ENCODE data around the gene KLC4. TPM values are rescaled to one million over a fixed set of nuclear protein-coding genes. Genes with fewer than 3 reads are reported as not detected.
A peak's percentile ranks its signal among the peaks of the same experiment; 100 is the strongest.

Gene KLC4
- total RNA-seq, 1 donor from 2014 or later: 13.7 TPM

DNA sequence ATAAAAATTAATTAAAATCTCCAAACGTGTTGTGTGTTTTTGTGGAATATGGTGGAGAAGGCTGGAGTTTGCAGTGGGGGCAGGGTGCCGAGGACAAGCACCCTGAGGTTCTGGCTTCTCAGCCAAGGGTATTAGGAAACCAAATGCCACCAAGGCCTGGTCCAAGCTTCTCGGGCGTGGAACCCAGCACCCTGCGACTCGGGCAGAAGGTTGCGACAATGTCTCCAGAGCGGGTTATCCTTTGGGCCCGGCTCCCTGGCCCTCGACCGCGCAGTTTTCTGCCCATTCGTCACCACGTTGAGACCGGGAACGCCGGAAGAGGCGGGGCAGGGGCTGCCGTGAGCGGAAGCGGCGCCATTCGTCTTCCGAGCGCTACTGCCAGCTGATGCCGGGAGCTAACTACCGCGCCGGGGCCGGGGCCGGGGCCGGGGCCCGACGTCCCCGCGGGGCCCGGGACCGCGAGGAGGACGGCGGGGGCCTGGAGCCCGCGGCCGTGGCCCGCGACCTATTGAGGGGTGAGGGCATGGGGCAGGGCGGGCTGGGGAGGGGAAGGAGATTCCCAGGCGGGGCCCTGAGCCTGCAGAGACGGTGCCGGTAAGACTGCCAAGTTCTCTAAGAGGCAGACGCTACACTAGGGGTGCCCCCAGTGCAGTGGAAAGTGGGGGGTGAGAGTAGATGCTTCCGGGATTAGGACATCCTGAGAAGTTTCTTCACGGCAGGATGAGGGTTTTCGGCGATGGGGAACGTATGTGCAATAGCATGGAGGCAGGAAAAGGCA, 38.0 kb upstream of the KLC4 start, which contains the start of gene RRP36:
Gene RRP36 (plus strand): TSS at position 354 of the 778 bp plus-strand sequence. CDS start 32 bp downstream, at position 386.
- no peaks in the 10 kb centered on the region for H3K27me3 Mint-ChIP-seq (ENCODE audit: insufficient read depth)
- no peaks in the 10 kb centered on the region for H3K9me3 Mint-ChIP-seq
- intact Hi-C loops (cut with micrococcal nuclease): loop anchor here (1.0 to 2.0 kb wide), 2 partner anchors 8 to 121 kb away; partner anchors contain the start of gene MEA1
- peaks cover 37% of the 10 kb centered on the region for H3K36me3 Mint-ChIP-seq (ENCODE audit: low read depth)
- peak within 1 kb of the TSS; percentile 98 for H3K4me3 Mint-ChIP-seq
- peak; percentile 64 for DNase-seq (ENCODE audit: low spot score)
- peaks cover 34% of the 10 kb centered on the region for H3K4me1 Mint-ChIP-seq (ENCODE audit: low read depth)
- H3K27ac Mint-ChIP-seq: peak within 1 kb of the TSS; percentile 87

DNA sequence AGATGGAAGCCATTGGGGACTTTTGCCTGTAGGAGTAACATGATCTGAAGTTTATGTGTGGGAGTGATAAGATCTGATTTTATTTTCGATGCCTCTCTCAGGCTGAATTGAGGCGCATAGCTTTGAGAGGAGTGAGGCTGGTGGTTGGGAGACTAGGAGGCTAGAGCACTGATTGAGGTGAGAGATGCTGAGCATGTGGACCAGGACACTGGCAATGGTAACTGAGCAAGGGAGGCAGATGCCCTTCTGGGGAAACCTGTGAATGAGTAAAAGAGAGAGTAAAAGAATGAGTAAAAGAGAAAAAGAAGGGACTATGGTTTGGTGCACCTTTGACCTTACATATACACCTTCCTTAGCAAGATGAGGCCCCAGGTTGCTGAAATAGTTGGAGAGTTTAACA, 35.0 kb upstream of the KLC4 start:
- Mint-ChIP-seq H3K27me3 (ENCODE audit: insufficient read depth) (no peaks in the 10 kb centered on the region), H3K36me3 (ENCODE audit: low read depth) (peaks cover 36% of the 10 kb centered on the region), H3K4me1 (ENCODE audit: low read depth) (peaks cover 20% of the 10 kb centered on the region), H3K9me3 (no peaks in the 10 kb centered on the region), H3K27ac (peak overlapping the region; percentile 53), H3K4me3 (peak overlapping the region; percentile 61)
- intact Hi-C loops (cut with micrococcal nuclease): no loop called here
- DNase-seq (ENCODE audit: low spot score): no peak

DNA sequence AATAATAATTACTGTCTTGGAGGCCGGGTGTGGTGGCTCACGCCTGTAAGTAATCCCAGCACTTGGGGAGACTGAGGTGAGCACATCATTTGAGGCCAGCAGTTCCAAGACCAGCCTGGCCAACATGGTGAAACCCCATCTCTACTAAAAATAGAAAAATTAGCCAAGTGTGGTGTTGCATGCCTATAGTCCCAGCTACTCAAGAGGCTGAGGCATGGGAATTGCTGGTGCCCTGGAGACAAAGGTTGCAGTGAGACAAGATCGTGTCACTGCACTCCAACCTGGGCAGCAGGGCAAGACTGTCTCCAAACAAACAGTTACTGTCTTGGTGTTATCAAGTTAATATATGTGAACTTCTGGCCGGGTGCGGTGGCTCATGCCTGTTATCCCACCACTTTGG, 33.1 kb upstream of the KLC4 start:
- no peak overlapping the region for H3K4me3 Mint-ChIP-seq
- no peak for DNase-seq (ENCODE audit: low spot score)
- no peaks in the 10 kb centered on the region for H3K9me3 Mint-ChIP-seq
- no peaks in the 10 kb centered on the region for H3K27me3 Mint-ChIP-seq (ENCODE audit: insufficient read depth)
- peaks cover 34% of the 10 kb centered on the region for H3K36me3 Mint-ChIP-seq (ENCODE audit: low read depth)
- intact Hi-C loops (cut with micrococcal nuclease): no loop called here
- no peak overlapping the region for H3K27ac Mint-ChIP-seq
- peaks cover 13% of the 10 kb centered on the region for H3K4me1 Mint-ChIP-seq (ENCODE audit: low read depth)

DNA sequence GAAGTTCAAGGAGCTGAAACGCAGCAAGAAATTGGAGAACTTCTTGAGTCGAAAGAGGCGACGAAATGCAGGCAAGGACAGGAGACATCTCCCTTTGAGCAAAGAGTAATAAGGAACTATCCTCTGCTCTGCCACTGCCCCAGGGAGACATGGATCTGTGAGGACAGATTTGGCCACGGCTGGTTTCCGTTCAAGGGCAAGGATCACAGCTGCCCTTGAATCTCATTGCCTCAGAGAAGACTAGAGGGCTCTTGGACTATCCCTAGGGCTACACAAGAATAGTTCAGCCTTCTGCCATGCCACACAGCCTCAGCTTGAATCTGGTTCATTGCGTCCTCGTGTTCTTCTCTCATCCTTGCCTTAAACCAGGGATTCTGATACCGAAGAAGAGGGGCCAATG, 30.3 kb upstream of the KLC4 start:
- Mint-ChIP-seq H3K4me1 (ENCODE audit: low read depth) (peaks cover 15% of the 10 kb centered on the region), H3K27me3 (ENCODE audit: insufficient read depth) (no peaks in the 10 kb centered on the region), H3K9me3 (no peaks in the 10 kb centered on the region), H3K27ac (no peak overlapping the region), H3K36me3 (ENCODE audit: low read depth) (peaks cover 44% of the 10 kb centered on the region), H3K4me3 (no peak overlapping the region)
- intact Hi-C loops (cut with micrococcal nuclease): no loop called here
- no peak for DNase-seq (ENCODE audit: low spot score)

DNA sequence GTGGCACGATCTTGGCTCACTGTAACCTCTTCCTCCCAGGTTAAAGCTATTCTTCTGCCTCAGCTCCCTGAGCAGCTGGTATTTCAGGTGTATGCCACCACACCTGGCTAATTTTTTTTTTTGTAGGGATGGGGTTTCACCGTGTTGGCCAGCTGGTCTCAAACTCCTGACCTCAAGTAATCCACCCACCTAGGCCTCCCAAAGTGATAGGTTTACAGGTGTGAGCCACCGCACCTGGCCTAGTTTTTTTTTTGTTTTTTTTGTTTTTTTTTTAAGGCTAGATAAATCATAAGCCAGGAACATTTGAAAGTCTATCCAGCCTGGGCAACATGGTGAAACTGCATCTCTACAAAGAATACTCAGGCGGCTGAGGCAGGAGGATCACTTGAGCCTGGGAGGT, 27.1 kb upstream of the KLC4 start:
- intact Hi-C loops (cut with micrococcal nuclease): no loop called here
- no peaks in the 10 kb centered on the region for H3K9me3 Mint-ChIP-seq
- H3K27ac Mint-ChIP-seq: no peak overlapping the region
- H3K27me3 Mint-ChIP-seq (ENCODE audit: insufficient read depth): no peaks in the 10 kb centered on the region
- H3K4me1 Mint-ChIP-seq (ENCODE audit: low read depth): peaks cover 6% of the 10 kb centered on the region
- DNase-seq (ENCODE audit: low spot score): no peak
- no peak overlapping the region for H3K4me3 Mint-ChIP-seq
- peaks cover 32% of the 10 kb centered on the region for H3K36me3 Mint-ChIP-seq (ENCODE audit: low read depth)

DNA sequence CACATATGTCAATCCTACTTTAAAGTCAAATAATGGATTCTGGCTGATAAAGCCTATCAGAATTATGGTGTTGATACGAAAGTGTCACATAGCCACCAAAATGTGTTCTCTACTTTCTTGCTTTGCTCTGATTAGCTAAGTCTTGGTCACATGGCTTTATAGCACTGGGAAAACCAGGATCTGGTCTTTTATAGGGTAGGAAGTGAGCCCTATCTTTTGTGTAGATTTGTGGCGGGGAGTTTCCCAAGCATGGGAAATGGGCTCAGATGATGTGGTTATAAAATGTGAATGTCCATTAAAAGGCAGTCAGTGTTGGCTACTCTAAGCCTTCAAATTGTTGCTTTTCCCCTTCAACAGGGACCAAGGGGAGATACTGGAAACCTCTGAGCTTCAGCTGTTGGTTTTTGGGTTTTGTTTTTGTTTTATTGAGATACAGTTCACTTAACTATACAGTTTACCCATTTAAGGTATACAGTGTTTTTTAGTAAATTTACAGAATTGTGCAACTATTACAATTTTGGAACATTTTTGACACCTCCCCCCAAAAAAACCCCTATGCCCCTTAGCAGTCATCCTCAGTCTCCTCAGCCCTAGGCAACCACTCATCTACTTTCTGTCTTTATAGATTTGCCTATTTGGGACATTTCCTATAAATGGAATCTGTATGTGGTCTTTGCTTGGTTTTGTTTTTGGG, 25.8 kb upstream of the KLC4 start:
- no peaks in the 10 kb centered on the region for H3K9me3 Mint-ChIP-seq
- no peaks in the 10 kb centered on the region for H3K27me3 Mint-ChIP-seq (ENCODE audit: insufficient read depth)
- DNase-seq (ENCODE audit: low spot score): no peak
- intact Hi-C loops (cut with micrococcal nuclease): no loop called here
- peaks cover 33% of the 10 kb centered on the region for H3K36me3 Mint-ChIP-seq (ENCODE audit: low read depth)
- peak overlapping the region; percentile 46 for H3K27ac Mint-ChIP-seq
- no peak overlapping the region for H3K4me3 Mint-ChIP-seq
- peaks cover 6% of the 10 kb centered on the region for H3K4me1 Mint-ChIP-seq (ENCODE audit: low read depth)

DNA sequence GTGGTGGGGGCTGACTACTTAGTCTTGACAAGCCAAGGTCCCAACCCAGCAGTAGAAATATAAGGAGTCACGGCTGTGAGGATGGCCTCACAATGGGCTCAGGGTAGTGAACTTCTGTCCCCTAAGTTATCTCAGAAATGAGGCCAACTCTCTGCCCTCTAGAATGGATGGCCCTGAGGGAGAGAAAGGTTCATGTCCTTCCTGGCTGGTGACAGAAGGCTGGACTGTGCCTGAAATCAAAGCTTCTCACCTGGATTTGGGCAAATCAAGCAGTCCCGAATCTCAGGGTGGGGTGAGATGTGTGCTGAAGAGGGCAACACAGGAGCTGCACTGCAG, 25.3 kb upstream of the KLC4 start:
- intact Hi-C loops (cut with micrococcal nuclease): no loop called here
- no peak overlapping the region for H3K27ac Mint-ChIP-seq
- peaks cover 35% of the 10 kb centered on the region for H3K36me3 Mint-ChIP-seq (ENCODE audit: low read depth)

DNA sequence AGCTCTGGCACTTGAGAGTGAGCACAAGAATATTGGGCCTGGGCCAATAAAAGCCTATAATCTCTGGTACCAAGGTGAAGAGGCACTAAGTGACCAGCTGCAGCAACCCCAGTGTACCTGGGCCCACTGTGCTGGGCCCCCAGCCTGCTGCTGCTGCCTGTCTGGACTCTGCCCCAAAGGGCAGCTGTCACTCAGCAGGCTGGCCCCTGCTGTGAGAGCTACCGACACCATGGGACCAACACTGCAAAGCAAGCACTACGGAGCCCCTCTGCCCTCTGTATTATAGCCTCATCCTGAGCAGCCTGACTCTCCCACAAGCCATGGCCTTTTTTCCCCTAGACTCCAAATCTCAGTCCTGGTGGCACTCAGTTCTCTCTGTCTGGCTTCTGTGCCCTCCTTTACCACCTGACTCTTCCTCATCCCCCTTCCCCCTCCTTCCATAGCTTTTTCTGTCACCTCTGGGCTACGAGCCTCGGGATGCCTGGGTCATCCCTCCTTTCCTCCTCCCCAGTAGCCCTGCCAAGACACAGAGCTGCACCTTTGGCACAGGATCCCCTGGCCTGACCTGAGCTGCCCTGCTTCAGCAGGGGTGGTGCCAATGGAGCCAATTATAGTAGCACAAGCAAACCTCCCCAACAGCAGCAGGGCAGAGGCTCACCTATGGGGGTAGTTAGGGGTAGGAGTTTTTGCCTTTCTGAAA, 23.8 kb upstream of the KLC4 start:
- no peak overlapping the region for H3K27ac Mint-ChIP-seq
- no peak for DNase-seq (ENCODE audit: low spot score)
- peaks cover 6% of the 10 kb centered on the region for H3K4me1 Mint-ChIP-seq (ENCODE audit: low read depth)
- H3K36me3 Mint-ChIP-seq (ENCODE audit: low read depth): peaks cover 34% of the 10 kb centered on the region
- intact Hi-C loops (cut with micrococcal nuclease): no loop called here
- H3K4me3 Mint-ChIP-seq: no peak overlapping the region
- no peaks in the 10 kb centered on the region for H3K27me3 Mint-ChIP-seq (ENCODE audit: insufficient read depth)
- no peaks in the 10 kb centered on the region for H3K9me3 Mint-ChIP-seq

More for the DNA sequence above, 25.3 kb upstream of the KLC4 start:
- H3K9me3 Mint-ChIP-seq: no peaks in the 10 kb centered on the region
- no peak for DNase-seq (ENCODE audit: low spot score)
- peaks cover 6% of the 10 kb centered on the region for H3K4me1 Mint-ChIP-seq (ENCODE audit: low read depth)
- no peak overlapping the region for H3K4me3 Mint-ChIP-seq
- H3K27me3 Mint-ChIP-seq (ENCODE audit: insufficient read depth): no peaks in the 10 kb centered on the region

DNA sequence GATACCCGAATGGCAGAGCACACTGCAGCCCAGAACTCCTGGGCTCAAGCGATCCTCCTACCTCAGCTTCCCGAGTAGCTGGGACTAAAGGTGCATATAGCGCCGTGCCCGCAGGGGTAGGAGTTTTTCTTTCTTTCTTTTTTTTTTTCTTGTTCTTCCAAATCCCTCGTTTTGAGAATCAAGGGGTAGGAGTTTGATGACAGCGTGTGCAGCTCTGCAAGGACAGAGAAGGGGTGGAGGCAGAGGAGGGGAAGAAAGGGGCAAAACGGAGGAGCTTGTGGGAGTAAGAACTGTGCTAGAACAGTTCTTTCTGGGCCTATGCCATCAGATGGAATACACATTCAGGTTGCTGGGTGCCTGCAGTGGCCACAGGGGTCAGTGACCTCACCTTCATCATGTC, 22.7 kb upstream of the KLC4 start:
- Mint-ChIP-seq H3K9me3 (no peaks in the 10 kb centered on the region), H3K4me3 (no peak overlapping the region), H3K27me3 (ENCODE audit: insufficient read depth) (no peaks in the 10 kb centered on the region), H3K27ac (no peak overlapping the region), H3K4me1 (ENCODE audit: low read depth) (peaks cover 6% of the 10 kb centered on the region), H3K36me3 (ENCODE audit: low read depth) (peaks cover 32% of the 10 kb centered on the region)
- DNase-seq (ENCODE audit: low spot score): no peak
- intact Hi-C loops (cut with micrococcal nuclease): no loop called here

DNA sequence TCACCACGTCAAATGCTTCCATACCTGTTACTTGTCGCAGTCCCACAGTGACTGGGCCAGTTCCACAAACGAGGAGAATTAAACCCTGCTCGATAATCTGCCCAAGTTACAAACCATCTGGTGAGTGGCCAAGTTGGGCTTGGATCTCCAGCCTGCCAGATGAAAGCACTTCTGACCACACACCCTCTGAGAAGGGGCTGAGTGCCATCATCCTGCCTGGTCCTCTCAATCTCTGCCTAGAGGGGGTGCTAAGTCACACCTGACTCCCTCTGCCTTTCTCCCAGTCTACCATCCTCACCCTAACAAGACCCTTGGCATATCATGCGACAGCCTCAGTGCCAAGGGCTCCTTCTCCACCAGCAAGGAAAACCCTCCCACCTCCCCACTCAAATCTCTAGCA, 22.2 kb upstream of the KLC4 start:
- Mint-ChIP-seq H3K9me3 (no peaks in the 10 kb centered on the region), H3K27ac (no peak overlapping the region), H3K36me3 (ENCODE audit: low read depth) (peaks cover 31% of the 10 kb centered on the region), H3K27me3 (ENCODE audit: insufficient read depth) (no peaks in the 10 kb centered on the region), H3K4me3 (no peak overlapping the region), H3K4me1 (ENCODE audit: low read depth) (peaks cover 6% of the 10 kb centered on the region)
- no peak for DNase-seq (ENCODE audit: low spot score)
- intact Hi-C loops (cut with micrococcal nuclease): no loop called here

DNA sequence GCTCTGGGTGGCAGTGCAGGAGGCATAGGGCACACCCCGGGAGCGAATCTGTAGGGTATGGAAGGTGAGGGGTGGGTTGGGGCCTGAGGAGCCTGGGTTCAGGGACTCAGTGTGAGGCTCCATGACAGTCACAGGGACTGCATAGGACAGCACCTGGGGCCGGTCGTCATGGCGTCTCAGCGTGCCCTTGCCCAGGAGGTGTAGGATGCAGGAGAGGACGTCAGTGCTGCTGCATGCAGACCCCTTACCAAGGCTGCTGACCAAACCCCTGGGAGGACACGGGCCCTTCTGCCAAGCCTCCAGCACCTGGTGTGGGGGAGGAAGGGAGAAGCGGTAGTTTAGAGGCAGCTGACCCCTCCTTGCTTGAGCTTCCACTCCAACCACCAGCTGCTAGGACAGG, 21.7 kb upstream of the KLC4 start:
- Mint-ChIP-seq H3K4me1 (ENCODE audit: low read depth) (peaks cover 6% of the 10 kb centered on the region), H3K27me3 (ENCODE audit: insufficient read depth) (no peaks in the 10 kb centered on the region), H3K4me3 (no peak overlapping the region), H3K9me3 (no peaks in the 10 kb centered on the region), H3K27ac (no peak overlapping the region), H3K36me3 (ENCODE audit: low read depth) (peaks cover 32% of the 10 kb centered on the region)
- DNase-seq (ENCODE audit: low spot score): no peak
- intact Hi-C loops (cut with micrococcal nuclease): no loop called here

DNA sequence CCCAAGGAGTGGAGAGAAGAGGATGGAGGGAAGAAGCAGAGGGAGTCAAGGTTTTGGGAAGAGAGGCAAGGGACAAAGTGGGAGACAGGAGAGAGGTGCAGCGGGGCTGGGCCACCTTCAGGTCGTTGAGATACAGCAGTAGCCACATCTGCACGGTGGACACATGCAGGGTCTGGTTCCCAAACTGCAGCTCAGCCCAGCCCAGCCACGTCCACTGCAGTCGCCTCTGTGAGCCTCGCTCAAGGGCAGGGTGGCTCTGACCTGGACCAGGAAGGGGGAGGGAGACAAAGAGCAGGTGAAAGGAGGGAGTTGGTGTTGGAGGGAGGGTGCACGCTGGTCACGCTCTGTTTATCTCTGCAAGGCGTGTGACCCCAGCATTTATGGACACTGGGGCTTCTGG, 20.7 kb upstream of the KLC4 start:
- peaks cover 30% of the 10 kb centered on the region for H3K36me3 Mint-ChIP-seq (ENCODE audit: low read depth)
- H3K27me3 Mint-ChIP-seq (ENCODE audit: insufficient read depth): no peaks in the 10 kb centered on the region
- H3K9me3 Mint-ChIP-seq: no peaks in the 10 kb centered on the region
- no peak overlapping the region for H3K4me3 Mint-ChIP-seq
- H3K27ac Mint-ChIP-seq: no peak overlapping the region
- DNase-seq (ENCODE audit: low spot score): no peak
- intact Hi-C loops (cut with micrococcal nuclease): no loop called here
- H3K4me1 Mint-ChIP-seq (ENCODE audit: low read depth): no peaks in the 10 kb centered on the region

Data from activated T-helper 1 cell treated with anti-CD3 and anti-CD28 coated beads, Interleukin-12 subunit alpha, Interleukin-12 subunit beta, Interleukin-2, Interleukin-4 antibody, amounts not matched to agents 30 ng/mL and 10 ng/mL and 1 ng/mL, durations not matched to agents 14 hours and 24 hours and 36 hours (primary cell).